Testis (tissue), 3 donors: ENCODE results near the gene SLC34A1. TPM values are rescaled to one million over a fixed set of nuclear protein-coding genes. Genes with fewer than 3 reads are reported as not detected.
"Not testable (repeated sequence)": the region's sequence is repeated elsewhere in the genome, so short reads cannot be mapped to it uniquely, and the experiment has no call there.

Source experiments
- DNase-seq: peaks from one replicate; pipeline ENCODE4 v3.0.0-alpha.2; 2019
- H3K27ac ChIP-seq, 2 donors: fragments of 200-600 bp; sonication (generic); one replicate each; pipeline ENCODE4 v1.5.1; 2019
- H3K27me3 ChIP-seq: fragments of 200-600 bp; sonication (generic); one replicate; pipeline ENCODE4 v1.5.1; 2019
- H3K36me3 ChIP-seq: fragments of 200-600 bp; sonication (generic); one replicate; pipeline ENCODE4 v1.5.1; 2017; ENCODE audit warnings: low read depth; ENCODE audit errors: missing control alignments
- H3K4me1 ChIP-seq: fragments of 200-600 bp; sonication (generic); one replicate; pipeline ENCODE4 v1.5.1; 2019
- H3K4me3 ChIP-seq, 2 donors: fragments of 200-600 bp; sonication (generic); one replicate each; pipeline ENCODE4 v1.5.1; 2017 to 2019
- H3K9me3 ChIP-seq: fragments of 200-600 bp; sonication (generic); one replicate; pipeline ENCODE4 v1.5.1; 2017
- POLR2A ChIP-seq: fragments of 450-650 bp; IDR thresholded peaks from one replicate; pipeline ENCODE4 v1.6.1; 2017; ENCODE audit warnings: antibody characterized with exemption, mild to moderate bottlenecking, moderate library complexity
- WGBS, 2 donors: methylation state at CpG; one replicate each; pipeline ENCODE4 v1.1.5; 2018; 5-methylcytosine and 5-hydroxymethylcytosine counted together
- intact Hi-C: fragments of 100-400 bp; cut with DNase I; formaldehyde crosslinking; loops from one replicate; pipeline ENCODE4 v1.15.1; 2023; ENCODE audit warnings: low total_unique reads
- polyA plus RNA-seq: library from polyadenylated mRNA; stranded (reverse); fragments of 350-450 nt; fragmentation: Illumina TruSeq; extraction: RNeasy Lipid Tissue Mini Kit (QIAGEN cat#74804); gene quantifications from one replicate; pipeline ENCODE4 v1.2.3, GENCODE V29; 2014; ENCODE audit warnings: low read depth, low replicate concordance; ENCODE audit not compliant: insufficient read depth
- total RNA-seq, 2 donors: library from RNA; depleted of rRNA; stranded (reverse); fragments of >200 nt; gene quantifications; one replicate each; pipeline ENCODE4 v1.2.3, GENCODE V29; 2016
- TF ChIP-seq, protein P1 (sequence below), 3 experiments: fragments of 450-650 bp in 2 of 3; fragments of 200-600 bp in 1 of 3; sonication (generic) in 1 of 3; IDR thresholded peaks; one replicate each; pipeline ENCODE4 v1.5.1; 2016 to 2019; ENCODE audit warnings: antibody characterized with exemption in 3 of 3, mild to moderate bottlenecking in 2 of 3, moderate library complexity in 1 of 3

SLC34A1 gene
- total and polyA plus RNA-seq, 3 donors from 2014 or later = 0.19 TPM; not detected in 2

DNA sequence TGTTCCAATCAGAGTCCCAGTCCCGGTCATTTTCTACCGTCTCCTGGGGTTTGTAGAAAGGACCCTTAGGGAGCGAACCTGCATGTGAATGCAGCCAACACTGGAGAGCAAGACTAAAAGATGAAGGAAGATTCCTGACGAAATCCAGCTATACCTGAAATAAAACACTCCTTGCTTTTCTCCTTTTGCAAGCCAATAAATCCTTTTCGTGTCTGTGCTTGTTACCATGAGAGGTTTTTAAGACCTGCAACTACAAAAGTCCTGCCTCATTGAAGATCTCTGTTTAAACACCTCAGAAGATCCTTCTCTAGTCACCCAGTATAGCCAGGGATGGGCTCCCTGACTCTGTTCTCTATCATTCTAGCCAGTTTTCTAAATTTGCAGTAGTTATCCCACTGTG lies 10.0 kb upstream of the SLC34A1 start:
- intact Hi-C loops = no loop called here
- Histone ChIP-seq H3K4me1 (peaks cover 8% of the 10 kb centered on the region), H3K27ac (no peak overlapping the region), H3K9me3 (no peaks in the 10 kb centered on the region), H3K4me3 (no peak overlapping the region), H3K36me3 (no peaks in the 10 kb centered on the region), H3K27me3 (no peaks in the 10 kb centered on the region)
- no peak for DNase-seq
- TF ChIP-seq POLR2A = no peak
- TF ChIP-seq, protein P1, sequence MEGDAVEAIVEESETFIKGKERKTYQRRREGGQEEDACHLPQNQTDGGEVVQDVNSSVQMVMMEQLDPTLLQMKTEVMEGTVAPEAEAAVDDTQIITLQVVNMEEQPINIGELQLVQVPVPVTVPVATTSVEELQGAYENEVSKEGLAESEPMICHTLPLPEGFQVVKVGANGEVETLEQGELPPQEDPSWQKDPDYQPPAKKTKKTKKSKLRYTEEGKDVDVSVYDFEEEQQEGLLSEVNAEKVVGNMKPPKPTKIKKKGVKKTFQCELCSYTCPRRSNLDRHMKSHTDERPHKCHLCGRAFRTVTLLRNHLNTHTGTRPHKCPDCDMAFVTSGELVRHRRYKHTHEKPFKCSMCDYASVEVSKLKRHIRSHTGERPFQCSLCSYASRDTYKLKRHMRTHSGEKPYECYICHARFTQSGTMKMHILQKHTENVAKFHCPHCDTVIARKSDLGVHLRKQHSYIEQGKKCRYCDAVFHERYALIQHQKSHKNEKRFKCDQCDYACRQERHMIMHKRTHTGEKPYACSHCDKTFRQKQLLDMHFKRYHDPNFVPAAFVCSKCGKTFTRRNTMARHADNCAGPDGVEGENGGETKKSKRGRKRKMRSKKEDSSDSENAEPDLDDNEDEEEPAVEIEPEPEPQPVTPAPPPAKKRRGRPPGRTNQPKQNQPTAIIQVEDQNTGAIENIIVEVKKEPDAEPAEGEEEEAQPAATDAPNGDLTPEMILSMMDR (IDR thresholded peaks at IDR 0.05) = no peak
- 80 to 83% methylated on average over 5 of the region's 5 CpGs for WGBS, 2 donors

DNA sequence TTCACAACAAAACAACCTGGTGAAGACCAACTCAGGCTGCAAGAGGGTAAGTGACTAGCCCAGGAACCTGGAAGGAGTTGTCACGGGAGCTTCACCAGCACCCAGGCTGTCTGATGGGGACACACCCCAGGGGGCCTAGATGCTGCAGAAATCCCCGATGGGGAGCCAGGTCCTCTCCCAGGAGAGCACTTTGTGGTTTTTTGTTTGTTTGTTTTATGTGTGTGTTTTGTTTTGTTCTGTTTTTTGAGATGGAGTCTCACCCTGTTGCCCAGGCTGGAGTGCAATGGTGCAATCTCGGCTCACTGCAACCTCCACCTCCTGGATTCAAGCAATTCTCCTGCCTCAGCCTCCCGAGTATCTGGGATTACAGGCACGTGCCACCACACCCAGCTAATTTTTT lies 8.7 kb upstream of the SLC34A1 start:
- H3K4me1 ChIP-seq, H3K36me3 ChIP-seq, H3K9me3 ChIP-seq, H3K4me3 ChIP-seq, H3K27me3 ChIP-seq, intact Hi-C loops, DNase-seq: not testable (repeated sequence)
- H3K27ac ChIP-seq = peak overlapping the region in 1 of 2 donors; percentile 51
- 80% methylated on average over 5 of the region's 5 CpGs for WGBS, 2 donors

DNA sequence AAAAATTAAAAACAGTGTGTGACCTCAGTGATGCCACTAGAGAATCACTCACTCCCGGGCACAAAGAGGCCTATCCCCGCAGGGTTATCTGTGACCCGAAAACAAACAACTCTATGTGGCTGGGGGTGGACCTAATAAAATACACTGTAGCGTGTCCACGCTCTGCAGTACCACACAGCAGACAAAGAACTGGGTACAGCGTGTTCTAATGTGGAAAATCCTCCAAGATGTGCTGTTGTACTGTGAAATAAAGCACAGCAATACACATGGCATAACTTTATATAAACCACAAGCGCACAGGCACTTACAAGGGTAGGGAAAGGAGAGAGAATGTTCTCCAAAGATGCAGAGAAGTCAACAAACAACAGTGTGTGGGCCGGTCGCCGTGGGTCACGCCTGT lies 8.1 kb upstream of the SLC34A1 start:
- no peak overlapping the region for H3K4me3 ChIP-seq
- H3K4me1 ChIP-seq = peaks cover 8% of the 10 kb centered on the region
- DNase-seq = peak; percentile 67
- H3K27ac ChIP-seq = peak overlapping the region in 1 of 2 donors; percentile 51
- H3K9me3 ChIP-seq = no peaks in the 10 kb centered on the region
- no peaks in the 10 kb centered on the region for H3K27me3 ChIP-seq
- no peaks in the 10 kb centered on the region for H3K36me3 ChIP-seq
- intact Hi-C loops = no loop called here
- TF ChIP-seq, protein P1 (IDR thresholded peaks at IDR 0.05) = no peak
- 46 to 62% methylated on average over 11 of the region's 11 CpGs for WGBS, 2 donors

GRCh38 chr5:177377851-177378776 lies 6.1 kb upstream of the SLC34A1 start:
- Histone ChIP-seq H3K4me1 (peaks cover 16% of the 10 kb centered on the region), H3K9me3 (no peaks in the 10 kb centered on the region), H3K27ac (no peak overlapping the region), H3K27me3 (no peaks in the 10 kb centered on the region), H3K4me3 (no peak overlapping the region), H3K36me3 (no peaks in the 10 kb centered on the region)
- intact Hi-C loops = no loop called here
- no peak for DNase-seq
- WGBS, 2 donors = 91 to 93% methylated on average over 8 of the region's 8 CpGs
- no peak for TF ChIP-seq POLR2A
- TF ChIP-seq, protein P1 (IDR thresholded peaks at IDR 0.05) = no peak

DNA sequence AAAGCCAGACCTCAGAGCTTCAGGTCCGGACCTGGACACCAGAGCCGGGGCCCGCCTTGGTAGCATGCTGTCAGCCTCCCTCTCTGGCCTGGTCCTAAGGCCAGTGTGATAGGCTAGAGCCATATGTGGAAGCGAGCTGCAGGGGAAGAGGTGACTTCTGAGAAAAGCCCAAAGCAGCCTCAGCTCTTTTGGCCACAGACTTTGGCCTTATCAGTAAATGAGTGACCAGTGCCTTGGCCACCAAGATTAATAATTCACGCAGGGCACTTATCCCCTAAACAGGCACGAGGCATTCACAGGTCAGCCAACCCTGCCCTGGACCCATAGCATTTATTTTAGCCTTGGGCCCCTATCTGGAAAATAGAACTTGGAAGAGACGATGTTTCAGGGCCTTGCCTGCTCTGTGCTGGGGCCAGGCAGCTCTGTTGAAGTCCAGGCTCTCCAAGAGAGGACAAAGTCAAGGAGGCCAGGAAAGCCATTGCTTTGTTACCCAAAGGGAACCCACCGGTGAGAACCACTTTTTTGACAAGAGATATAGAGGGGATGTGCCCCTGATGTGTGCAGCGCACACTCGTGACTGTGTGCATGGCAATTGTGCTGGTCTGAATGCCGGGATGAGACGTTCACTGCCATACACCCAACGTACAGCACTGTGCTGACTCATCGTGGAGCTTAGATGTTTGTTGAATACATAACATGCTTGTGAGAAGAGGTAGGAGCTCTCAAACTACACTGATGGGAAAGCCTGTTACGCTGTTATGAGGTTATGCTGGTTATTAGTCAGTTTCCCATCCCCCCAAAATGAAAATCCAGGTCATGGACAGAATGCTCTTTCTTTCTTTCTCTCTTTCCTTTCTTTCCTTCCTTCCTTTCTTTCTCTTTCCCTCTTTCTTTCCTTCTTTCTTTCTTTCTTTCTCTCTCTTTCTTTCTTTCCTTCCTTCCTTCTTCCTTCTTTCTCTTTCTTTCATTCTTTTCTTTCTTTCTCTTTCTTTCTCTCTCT lies 5.0 kb upstream of the SLC34A1 start:
- DNase-seq = no peak
- Histone ChIP-seq H3K36me3 (no peaks in the 10 kb centered on the region), H3K27ac (no peak overlapping the region), H3K4me1 (peaks cover 16% of the 10 kb centered on the region), H3K27me3 (no peaks in the 10 kb centered on the region), H3K9me3 (no peaks in the 10 kb centered on the region), H3K4me3 (no peak overlapping the region)
- WGBS, 2 donors = 87% methylated on average over 15 of the region's 15 CpGs
- TF ChIP-seq POLR2A = no peak
- TF ChIP-seq, protein P1 (IDR thresholded peaks at IDR 0.05) = no peak
- intact Hi-C loops = no loop called here
